OCI-LY1 (cell line): ENCODE data around the gene ATP6AP2.
"Not testable (repeated sequence)": the region's sequence is repeated elsewhere in the genome, so short reads cannot be mapped to it uniquely, and the experiment has no call there.

Source experiments
- H2AFZ ChIP-seq: fragments of 200-600 bp; sonication (generic), shearing (Covaris generic); 2 replicates; pipeline ENCODE4 v1.6.0; 2014; ENCODE audit warnings: antibody characterized with exemption, mild to moderate bottlenecking, low read length
- H3F3A ChIP-seq: fragments of 200-600 bp; sonication (generic), shearing (Covaris generic); 2 replicates; pipeline ENCODE4 v1.6.0; 2014; ENCODE audit warnings: mild to moderate bottlenecking, antibody characterized with exemption, low read length, moderate library complexity; ENCODE audit not compliant: insufficient read depth
- H3K27ac ChIP-seq: fragments of 200-600 bp; sonication (generic); 2 replicates; pipeline ENCODE4 v1.5.1; 2014; ENCODE audit warnings: low read length, mixed run types, mild to moderate bottlenecking, low read depth; ENCODE audit not compliant: poor library complexity, severe bottlenecking
- H3K27me3 ChIP-seq: fragments of 200-600 bp; sonication (generic); 2 replicates; pipeline ENCODE4 v1.6.0; 2014; ENCODE audit warnings: antibody characterized with exemption, mild to moderate bottlenecking, low read length, moderate library complexity; ENCODE audit not compliant: insufficient read depth
- H3K36me3 ChIP-seq: fragments of 200-600 bp; sonication (generic); 2 replicates; pipeline ENCODE4 v1.6.1; 2014; ENCODE audit warnings: mild to moderate bottlenecking, antibody characterized with exemption, low read length, moderate library complexity, mixed read lengths; ENCODE audit not compliant: insufficient read depth
- H3K4me1 ChIP-seq: fragments of 200-600 bp; sonication (generic); 2 replicates; pipeline ENCODE4 v1.5.1; 2014; ENCODE audit warnings: mild to moderate bottlenecking, low read length, moderate library complexity; ENCODE audit not compliant: insufficient read depth, severe bottlenecking
- H3K4me2 ChIP-seq: fragments of 200-600 bp; sonication (generic), shearing (Covaris generic); 2 replicates; pipeline ENCODE4 v1.6.1; 2014; ENCODE audit warnings: low read length
- H3K4me3 ChIP-seq: fragments of 200-600 bp; sonication (generic); 2 replicates; pipeline ENCODE4 v1.5.1; 2014; ENCODE audit warnings: low read length, low read depth, mild to moderate bottlenecking, mixed read lengths; ENCODE audit not compliant: poor library complexity, severe bottlenecking
- H3K79me2 ChIP-seq: fragments of 200-600 bp; shearing (Covaris generic); 2 replicates; pipeline ENCODE4 v1.6.1; 2016; ENCODE audit warnings: mixed run types, low read length, mixed read lengths; ENCODE audit not compliant: insufficient read depth
- H3K9ac ChIP-seq: fragments of 200-600 bp; sonication (generic), shearing (Covaris generic); 2 replicates; pipeline ENCODE4 v1.6.1; 2014; ENCODE audit warnings: mild to moderate bottlenecking, low read length, mixed read lengths
- H3K9me2 ChIP-seq: fragments of 200-600 bp; sonication (generic), shearing (Covaris generic); 2 replicates; pipeline ENCODE4 v1.6.1; 2014; ENCODE audit warnings: low read depth, mild to moderate bottlenecking, low read length, mixed read lengths
- H3K9me3 ChIP-seq: fragments of 200-600 bp; shearing (Covaris generic); 2 replicates; pipeline ENCODE4 v1.6.1; 2014; ENCODE audit warnings: low read length, mixed read lengths
- H4K20me1 ChIP-seq: fragments of 200-600 bp; sonication (generic), shearing (Covaris generic); 2 replicates; pipeline ENCODE4 v1.6.0; 2016; ENCODE audit warnings: mild to moderate bottlenecking, low read length; ENCODE audit not compliant: insufficient read depth
- EZH2 ChIP-seq: fragments of 200-600 bp; sonication (generic), shearing (Covaris generic); IDR thresholded peaks from 2 replicates; pipeline ENCODE4 v1.8.0; 2017; ENCODE audit warnings: borderline replicate concordance, mixed run types, mild to moderate bottlenecking, antibody characterized with exemption, low read length, moderate library complexity, mixed read lengths
- TF ChIP-seq, protein P1 (sequence below): fragments of 200-600 bp; sonication (generic), shearing (Covaris generic); IDR thresholded peaks from 2 replicates; pipeline ENCODE4 v1.5.1; 2017; ENCODE audit warnings: mild to moderate bottlenecking, antibody characterized with exemption, low read length, moderate library complexity, mixed read lengths

ATP6AP2 gene

DNA sequence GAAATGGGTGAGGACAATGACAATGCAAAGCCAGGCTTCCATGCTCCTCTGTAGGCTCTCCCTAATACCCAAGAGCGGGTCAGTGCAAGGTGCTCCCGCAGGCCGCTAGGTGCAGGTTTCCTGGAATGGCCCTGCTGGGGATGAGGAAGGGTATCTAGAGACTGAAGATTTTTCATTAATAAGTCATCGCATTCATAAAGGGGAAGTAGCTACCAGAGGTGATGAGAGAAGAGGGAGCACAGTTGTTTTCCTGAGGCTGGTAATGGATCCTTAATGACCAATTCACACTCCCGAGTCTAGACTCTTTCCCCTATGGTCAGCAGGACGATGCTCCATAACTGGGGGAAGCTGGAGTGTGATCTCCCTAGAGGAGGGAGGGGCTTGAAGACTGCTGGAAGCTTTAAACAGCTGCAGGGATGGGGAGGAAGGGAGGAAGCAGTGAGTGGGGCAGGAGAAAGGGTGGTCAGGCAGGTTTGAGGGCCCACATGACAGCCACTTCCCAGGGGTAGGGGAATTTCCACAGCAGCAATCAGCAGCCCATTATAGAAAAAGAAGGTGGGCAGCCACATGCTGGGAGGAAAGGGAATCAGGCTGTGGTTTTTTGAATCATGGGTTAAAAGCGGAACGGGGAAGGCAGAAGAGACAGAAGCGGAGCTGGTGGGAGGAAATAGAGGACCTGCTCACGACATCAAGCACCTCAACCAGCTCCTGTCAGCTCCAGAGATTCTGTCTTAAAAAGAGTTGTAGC is 10.2 kb upstream of the ATP6AP2 start:
- Histone ChIP-seq H2AFZ (no peak overlapping the region), H3F3A (no peaks in the 10 kb centered on the region), H3K27me3 (no peaks in the 10 kb centered on the region), H3K9ac (no peak overlapping the region), H3K79me2 (no peaks in the 10 kb centered on the region), H3K4me3 (peak overlapping the region; percentile 42), H3K4me1 (peaks cover 7% of the 10 kb centered on the region), H3K4me2 (peak overlapping the region; percentile 47; the same call in 1 of the 2 replicates), H3K36me3 (no peaks in the 10 kb centered on the region), H4K20me1 (no peaks in the 10 kb centered on the region), H3K9me2 (no peaks in the 10 kb centered on the region), H3K9me3 (no peaks in the 10 kb centered on the region), H3K27ac (no peak overlapping the region)
- TF ChIP-seq EZH2: no peak
- TF ChIP-seq, protein P1, sequence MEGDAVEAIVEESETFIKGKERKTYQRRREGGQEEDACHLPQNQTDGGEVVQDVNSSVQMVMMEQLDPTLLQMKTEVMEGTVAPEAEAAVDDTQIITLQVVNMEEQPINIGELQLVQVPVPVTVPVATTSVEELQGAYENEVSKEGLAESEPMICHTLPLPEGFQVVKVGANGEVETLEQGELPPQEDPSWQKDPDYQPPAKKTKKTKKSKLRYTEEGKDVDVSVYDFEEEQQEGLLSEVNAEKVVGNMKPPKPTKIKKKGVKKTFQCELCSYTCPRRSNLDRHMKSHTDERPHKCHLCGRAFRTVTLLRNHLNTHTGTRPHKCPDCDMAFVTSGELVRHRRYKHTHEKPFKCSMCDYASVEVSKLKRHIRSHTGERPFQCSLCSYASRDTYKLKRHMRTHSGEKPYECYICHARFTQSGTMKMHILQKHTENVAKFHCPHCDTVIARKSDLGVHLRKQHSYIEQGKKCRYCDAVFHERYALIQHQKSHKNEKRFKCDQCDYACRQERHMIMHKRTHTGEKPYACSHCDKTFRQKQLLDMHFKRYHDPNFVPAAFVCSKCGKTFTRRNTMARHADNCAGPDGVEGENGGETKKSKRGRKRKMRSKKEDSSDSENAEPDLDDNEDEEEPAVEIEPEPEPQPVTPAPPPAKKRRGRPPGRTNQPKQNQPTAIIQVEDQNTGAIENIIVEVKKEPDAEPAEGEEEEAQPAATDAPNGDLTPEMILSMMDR: no peak

DNA sequence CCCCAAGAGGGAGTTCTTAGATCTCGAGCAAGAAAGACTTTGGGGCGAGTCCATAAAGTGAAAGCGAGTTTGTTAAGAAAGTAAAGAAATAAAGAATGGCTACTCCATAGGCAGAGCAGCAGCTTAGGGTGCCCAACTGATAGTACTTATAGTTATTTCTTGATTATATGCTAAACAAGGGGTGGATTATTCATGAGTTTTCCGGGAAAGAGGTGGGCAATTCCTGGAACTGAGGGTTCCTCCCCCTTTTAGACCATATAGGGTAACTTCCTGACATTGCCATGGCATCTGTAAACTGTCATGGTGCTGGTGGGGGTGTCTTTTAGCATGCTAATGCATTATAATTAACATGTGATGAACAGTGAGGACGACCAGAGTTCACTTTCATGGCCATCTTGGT is 9.6 kb upstream of the ATP6AP2 start:
- peak overlapping the region; percentile 42 for H3K4me3 ChIP-seq
- H3K27me3 ChIP-seq, H2AFZ ChIP-seq: not testable (repeated sequence)

DNA sequence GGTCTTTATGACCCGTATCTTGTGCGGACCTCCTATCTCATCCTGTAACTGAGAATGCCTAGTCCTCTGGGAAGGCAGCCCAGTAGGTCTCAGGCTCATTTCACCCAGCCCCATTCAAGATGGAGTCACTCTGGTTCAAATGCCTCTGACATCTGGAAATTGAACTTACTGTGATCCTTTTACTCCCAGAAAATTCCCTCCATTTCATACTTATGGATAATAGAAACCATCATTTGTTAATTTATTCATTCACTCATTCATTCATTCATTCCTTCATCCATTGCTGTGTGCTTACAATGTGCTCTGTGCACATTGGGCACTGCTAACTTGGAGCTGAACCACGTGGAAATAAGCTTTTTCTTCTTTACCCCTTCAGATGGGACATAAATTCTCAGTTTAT is 9.2 kb upstream of the ATP6AP2 start:
- no peak overlapping the region for H2AFZ ChIP-seq
- no peak overlapping the region for H3K4me2 ChIP-seq
- no peaks in the 10 kb centered on the region for H3K9me2 ChIP-seq
- TF ChIP-seq, protein P1: no peak
- no peak for TF ChIP-seq EZH2
- H3K79me2 ChIP-seq: no peaks in the 10 kb centered on the region
- no peaks in the 10 kb centered on the region for H3K36me3 ChIP-seq
- H3F3A ChIP-seq: no peaks in the 10 kb centered on the region
- no peak overlapping the region for H3K4me3 ChIP-seq
- H3K9me3 ChIP-seq: no peaks in the 10 kb centered on the region
- H3K4me1 ChIP-seq: peaks cover 7% of the 10 kb centered on the region
- no peak overlapping the region for H3K27ac ChIP-seq
- H3K9ac ChIP-seq: no peak overlapping the region
- no peaks in the 10 kb centered on the region for H3K27me3 ChIP-seq
- no peaks in the 10 kb centered on the region for H4K20me1 ChIP-seq

More for the DNA sequence above, 9.6 kb upstream of the ATP6AP2 start:
- H3K27ac ChIP-seq, H3K9me2 ChIP-seq, H3F3A ChIP-seq, H4K20me1 ChIP-seq, H3K9me3 ChIP-seq, H3K4me1 ChIP-seq, H3K79me2 ChIP-seq, H3K9ac ChIP-seq, H3K36me3 ChIP-seq: not testable (repeated sequence)
- peak overlapping the region; percentile 47; the same call in 1 of the 2 replicates for H3K4me2 ChIP-seq

DNA sequence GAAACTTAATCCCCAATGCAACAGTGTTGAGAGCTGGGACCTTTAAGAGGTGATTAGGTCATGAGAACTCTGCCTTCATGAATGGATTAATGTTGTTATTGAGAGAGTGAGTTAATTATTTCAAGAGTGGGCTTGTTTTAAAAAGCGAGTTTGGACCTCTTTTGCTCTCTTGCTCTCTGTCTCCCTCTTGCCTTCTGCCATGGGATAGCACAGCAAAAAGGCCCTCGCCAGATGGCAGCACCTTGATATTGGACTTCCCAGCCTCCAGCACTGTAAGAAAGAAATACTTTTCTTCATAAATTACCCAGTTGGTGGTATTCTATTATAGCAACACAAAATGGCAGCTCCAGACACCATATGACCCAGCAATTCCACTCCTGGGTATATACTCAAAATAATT is 7.0 kb upstream of the ATP6AP2 start:
- H3K9me2 ChIP-seq: no peaks in the 10 kb centered on the region
- H3K27me3 ChIP-seq: no peaks in the 10 kb centered on the region
- no peak overlapping the region for H3K27ac ChIP-seq
- H3K79me2 ChIP-seq: no peaks in the 10 kb centered on the region
- no peaks in the 10 kb centered on the region for H4K20me1 ChIP-seq
- no peaks in the 10 kb centered on the region for H3K36me3 ChIP-seq
- TF ChIP-seq, protein P1: peak; percentile 75
- TF ChIP-seq EZH2: no peak
- H2AFZ ChIP-seq: no peak overlapping the region
- peaks cover 7% of the 10 kb centered on the region for H3K4me1 ChIP-seq
- H3K4me2 ChIP-seq: no peak overlapping the region
- no peak overlapping the region for H3K4me3 ChIP-seq
- no peaks in the 10 kb centered on the region for H3F3A ChIP-seq
- H3K9ac ChIP-seq: no peak overlapping the region
- H3K9me3 ChIP-seq: no peaks in the 10 kb centered on the region

DNA sequence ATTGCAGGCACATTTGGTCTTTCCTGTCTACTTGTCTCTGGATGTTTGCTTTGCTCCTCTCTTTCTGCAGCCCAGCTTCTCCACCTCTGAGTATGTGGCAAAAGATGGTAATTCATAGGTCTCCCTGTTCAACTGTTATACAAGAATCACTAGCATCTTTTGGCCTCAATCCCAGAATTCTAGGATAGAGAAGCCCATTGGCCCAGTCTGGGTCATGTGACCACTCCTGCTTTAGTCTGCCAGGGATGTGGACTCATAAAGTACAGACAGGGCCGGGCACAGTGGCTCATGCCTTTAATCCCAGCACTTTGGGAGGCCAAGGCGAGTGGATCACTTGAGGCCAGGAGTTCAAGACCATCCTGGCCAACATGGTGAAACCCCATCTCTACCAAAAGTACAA is 5.4 kb upstream of the ATP6AP2 start:
- not testable (repeated sequence) for H3K9ac ChIP-seq, H3K27ac ChIP-seq, H3K9me2 ChIP-seq, H3K9me3 ChIP-seq, H3K4me2 ChIP-seq, H3F3A ChIP-seq, H3K79me2 ChIP-seq, H3K36me3 ChIP-seq, H3K27me3 ChIP-seq, H2AFZ ChIP-seq, H4K20me1 ChIP-seq, H3K4me3 ChIP-seq
- H3K4me1 ChIP-seq: peaks cover 13% of the 10 kb centered on the region
